GM12878 (cell line): ENCODE data around the gene PADI1. TPM values are rescaled to one million over a fixed set of nuclear protein-coding genes. Genes with fewer than 3 reads are reported as not detected.
A peak's percentile ranks its signal among the peaks of the same experiment; 100 is the strongest.

Source experiments
- ATAC-seq: fragments of 200-7000 bp; cut with Tn5 transposase; 3 replicates; pipeline ENCODE4 v1.9.1; 2020; ENCODE audit warnings: mild to moderate bottlenecking, moderate library complexity
- BruUV-seq: library from RNA; stranded (reverse); fragments of 400-500 nt; replicated peaks from 2 replicates; lab custom pipeline; 2021; lab: Mats Ljungman, UMichigan
- CTCF ChIA-PET: fragments of 300-600 bp; sonication (Branson Sonifier 250); formaldehyde crosslinking; extraction: SDS; loops from one replicate; lab custom pipeline; 2021; ENCODE audit warnings: inconsistent platforms; lab: Yijun Ruan, JAX
- POLR2A ChIA-PET: fragments of 350-600 bp; formaldehyde crosslinking; extraction: SDS; loops from one replicate; lab custom pipeline; 2021; ENCODE audit warnings: inconsistent platforms; lab: Charles Lee
- RAD21 ChIA-PET: fragments of 300-600 bp; sonication (Branson Sonifier 250); formaldehyde crosslinking; loops from one replicate; lab custom pipeline; 2023; ENCODE audit warnings: antibody characterized with exemption; ENCODE audit not compliant: unreplicated experiment; lab: Charles Lee
- SMC1A ChIA-PET: fragments of 300-600 bp; sonication (Branson Sonifier 250); formaldehyde crosslinking; loops from one replicate; lab custom pipeline; 2023; ENCODE audit not compliant: unreplicated experiment, uncharacterized antibody; lab: Charles Lee
- DNase-seq: peaks from one replicate; pipeline ENCODE4 v3.0.0-alpha.2; 2011; ENCODE audit warnings: low read depth, low spot score
- FAIRE-seq: peaks from 3 replicates; lab custom pipeline; 2011; peaks lifted over from hg19 to GRCh38; lab: Jason Lieb, UNC
- H2AFZ ChIP-seq: 2 replicates; pipeline ENCODE4 v1.6.0; 2011; ENCODE audit warnings: low read depth, low read length, control low read depth; ENCODE audit not compliant: control insufficient read depth
- H3K27ac ChIP-seq: 2 replicates; pipeline ENCODE4 v1.5.1; 2011; ENCODE audit warnings: control low read depth; ENCODE audit not compliant: control insufficient read depth, insufficient read depth
- H3K27me3 ChIP-seq, 2 experiments: replicated peaks in 1 of 2; 2 replicates each; pipeline versions ENCODE4 v1.6.0 to v1.6.1; 2011; ENCODE audit warnings: low read length in 1 of 2; ENCODE audit not compliant: control insufficient read depth in 2 of 2, insufficient read depth in 2 of 2
- H3K36me3 ChIP-seq, 2 experiments: 2 replicates each; pipeline ENCODE4 v1.5.1; 2011; ENCODE audit warnings: low read length in 1 of 2; ENCODE audit not compliant: control insufficient read depth in 2 of 2, insufficient read depth in 2 of 2
- H3K4me1 ChIP-seq: 2 replicates; pipeline ENCODE4 v1.6.1; 2011; ENCODE audit warnings: mild to moderate bottlenecking, low read length, moderate library complexity, mixed read lengths; ENCODE audit not compliant: control insufficient read depth, insufficient read depth
- H3K4me2 ChIP-seq: 2 replicates; pipeline ENCODE4 v1.6.0; 2011; ENCODE audit warnings: control low read depth; ENCODE audit not compliant: control insufficient read depth, insufficient read depth
- H3K4me3 ChIP-seq: fragments of 200-600 bp; sonication (generic); 2 replicates; pipeline ENCODE4 v1.5.1; 2016
- H3K79me2 ChIP-seq: 2 replicates; pipeline ENCODE4 v1.6.0; 2011; ENCODE audit warnings: low read length; ENCODE audit not compliant: control insufficient read depth, insufficient read depth
- H3K9ac ChIP-seq: 2 replicates; pipeline ENCODE4 v1.8.0; 2011; ENCODE audit warnings: low read length, control low read depth, mixed read lengths; ENCODE audit not compliant: control insufficient read depth, insufficient read depth
- H3K9me3 ChIP-seq: replicated peaks from 3 replicates; pipeline ENCODE4 v1.5.1; 2011; ENCODE audit warnings: mild to moderate bottlenecking, low read length; ENCODE audit not compliant: control insufficient read depth, insufficient read depth
- H4K20me1 ChIP-seq: 2 replicates; pipeline ENCODE4 v1.6.0; 2011; ENCODE audit not compliant: control insufficient read depth, insufficient read depth
- HDGF ChIP-seq: fragments of 450-650 bp; IDR thresholded peaks from 2 replicates; pipeline ENCODE4 v1.6.1; 2016; ENCODE audit warnings: antibody characterized with exemption
- NFYB ChIP-seq: IDR thresholded peaks from 2 replicates; pipeline ENCODE4 v1.6.1; 2011; ENCODE audit warnings: low read depth, mild to moderate bottlenecking, low read length, improper control_type of control experiment, moderate library complexity; ENCODE audit not compliant: insufficient read depth
- NR2C1 ChIP-seq: fragments of 450-650 bp; IDR thresholded peaks from 2 replicates; pipeline ENCODE4 v1.6.1; 2017; ENCODE audit warnings: antibody characterized with exemption, mild to moderate bottlenecking, moderate library complexity
- NR2F1 ChIP-seq: fragments of 450-650 bp; conservative IDR thresholded peaks from 2 replicates; pipeline ENCODE4 v1.6.1; 2017; ENCODE audit warnings: mild to moderate bottlenecking
- POLR2AphosphoS2 ChIP-seq: IDR thresholded peaks from 2 replicates; pipeline ENCODE4 v1.6.1; 2011; ENCODE audit warnings: low read depth, mild to moderate bottlenecking, low read length, improper control_type of control experiment, moderate library complexity
- WGBS: methylation state at CpG from one replicate; pipeline ENCODE4 v1.1.6; 2016; ENCODE audit warnings: low lambda C conversion rate; ENCODE audit not compliant: insufficient replicate concordance, insufficient coverage; ENCODE audit errors: missing lambda C conversion rate; 5-methylcytosine and 5-hydroxymethylcytosine counted together
- in situ Hi-C: fragments of 300-500 bp; cut with MboI; formaldehyde crosslinking; loops from 9 replicates; pipeline ENCODE4 v1.14.3; 2018; ENCODE audit warnings: mixed read lengths
- intact Hi-C: fragments of 100-400 bp; cut with micrococcal nuclease; formaldehyde crosslinking; loops from one replicate; pipeline ENCODE4 v1.14.2; 2022; ENCODE audit not compliant: unreplicated experiment
- polyA plus RNA-seq, 11 experiments: library from polyadenylated mRNA; depleted of rRNA in 4 of 11; unstranded in 6 of 11; stranded (reverse) in 5 of 11; fragments of >200 nt; fragmentation: Nextera tagmentation in 4 of 11; fragmentation: Illumina TruSeq in 1 of 11; extraction: Ambion mirVana in 4 of 11; extraction: Trizol in 1 of 11; gene quantifications; 1 replicate in 1 of 11; 2 replicates in 10 of 11; pipeline versions ENCODE4 v1.2.1 to v1.2.3, GENCODE V29; 2011 to 2016; ENCODE audit warnings: inconsistent platforms in 2 of 11, missing spikeins in 2 of 11, low read depth in 1 of 11
- total RNA-seq, 4 experiments: library from RNA; depleted of rRNA in 3 of 4; stranded (reverse); fragments of >200 nt in 3 of 4; fragmentation: Illumina TruSeq in 1 of 4; extraction: Trizol in 1 of 4; gene quantifications; 2 replicates each; pipeline versions ENCODE4 v1.2.1 to v1.2.3, GENCODE V29; 2013 to 2021
- TF ChIP-seq, protein P1 (sequence below): fragments of 450-650 bp; IDR thresholded peaks from 2 replicates; pipeline ENCODE4 v1.6.1; 2017; ENCODE audit warnings: mild to moderate bottlenecking

PADI1 gene
- total and polyA plus RNA-seq, 10 of the 15 experiments (the other 5 are each of a cell fraction or from before 2014, with no cell fraction given): 0.05 TPM; not detected in 9

DNA sequence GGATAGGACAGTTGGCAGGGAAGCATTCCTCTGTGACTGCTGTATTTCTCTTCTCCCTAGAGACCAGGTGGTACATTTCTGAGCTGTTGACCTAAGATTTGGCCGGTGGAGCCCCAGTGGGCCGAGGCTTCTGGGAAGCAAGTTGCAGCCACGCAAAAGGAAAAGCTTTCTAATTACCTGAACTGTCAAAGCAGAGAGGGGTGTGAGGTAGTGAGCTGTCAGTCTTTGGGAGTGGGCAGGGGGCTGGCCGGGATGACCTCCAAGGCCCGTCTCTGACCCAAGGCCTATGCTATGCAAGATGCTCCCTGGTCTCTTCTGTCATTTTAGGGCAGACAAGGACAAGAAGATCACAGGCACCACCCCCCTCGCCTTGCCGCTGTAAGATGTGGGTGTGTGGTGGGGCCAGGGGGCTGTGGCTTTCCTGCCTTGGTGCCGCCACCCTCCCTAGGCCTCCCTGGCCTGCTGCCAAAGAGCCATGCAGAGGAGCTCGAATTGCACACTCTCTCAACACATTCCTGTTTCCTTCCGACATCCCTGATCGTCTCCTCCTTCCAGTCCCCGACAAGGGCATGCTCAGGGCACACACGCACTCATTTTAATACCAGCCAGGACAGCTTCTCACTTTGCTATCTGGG, 7.7 kb downstream of the PADI1 start:
- H3K4me3 ChIP-seq: no peak overlapping the region
- H3K36me3 ChIP-seq: no peaks in the 10 kb centered on the region
- RAD21 ChIA-PET: interaction anchor here (0.9 to 1.2 kb wide), 2 partner anchors 14 to 90 kb away, joined by 3 read pairs; no protein-coding TSS in a partner anchor
- ATAC-seq: no peak
- H2AFZ ChIP-seq: no peak overlapping the region
- H3K4me2 ChIP-seq: 0 out of 2 replicates have a peak overlapping the region, but pooled peaks have one; percentile 17
- in situ Hi-C loops: no loop called here
- H3K27ac ChIP-seq: no peak overlapping the region
- H3K27me3 ChIP-seq: peaks cover 0 to 2% of the 10 kb centered on the region in 2 experiments; a peak in 2 of 4 replicates
- H3K79me2 ChIP-seq: no peaks in the 10 kb centered on the region
- 22% methylated on average over 13 of the region's 13 CpGs for WGBS
- FAIRE-seq: no peak
- H3K9me3 ChIP-seq: no peaks in the 10 kb centered on the region
- H4K20me1 ChIP-seq: no peaks in the 10 kb centered on the region
- TF ChIP-seq NR2F1: 0 out of 2 replicates have a peak, but pooled peaks have one; percentile 34
- TF ChIP-seq HDGF: no peak
- TF ChIP-seq NR2C1: 0 out of 2 replicates have a peak, but pooled peaks have one; percentile 20
- TF ChIP-seq, protein P1, sequence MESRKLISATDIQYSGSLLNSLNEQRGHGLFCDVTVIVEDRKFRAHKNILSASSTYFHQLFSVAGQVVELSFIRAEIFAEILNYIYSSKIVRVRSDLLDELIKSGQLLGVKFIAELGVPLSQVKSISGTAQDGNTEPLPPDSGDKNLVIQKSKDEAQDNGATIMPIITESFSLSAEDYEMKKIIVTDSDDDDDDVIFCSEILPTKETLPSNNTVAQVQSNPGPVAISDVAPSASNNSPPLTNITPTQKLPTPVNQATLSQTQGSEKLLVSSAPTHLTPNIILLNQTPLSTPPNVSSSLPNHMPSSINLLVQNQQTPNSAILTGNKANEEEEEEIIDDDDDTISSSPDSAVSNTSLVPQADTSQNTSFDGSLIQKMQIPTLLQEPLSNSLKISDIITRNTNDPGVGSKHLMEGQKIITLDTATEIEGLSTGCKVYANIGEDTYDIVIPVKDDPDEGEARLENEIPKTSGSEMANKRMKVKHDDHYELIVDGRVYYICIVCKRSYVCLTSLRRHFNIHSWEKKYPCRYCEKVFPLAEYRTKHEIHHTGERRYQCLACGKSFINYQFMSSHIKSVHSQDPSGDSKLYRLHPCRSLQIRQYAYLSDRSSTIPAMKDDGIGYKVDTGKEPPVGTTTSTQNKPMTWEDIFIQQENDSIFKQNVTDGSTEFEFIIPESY: no peak
- TF ChIP-seq NFYB: no peak
- TF ChIP-seq POLR2AphosphoS2: no peak
- intact Hi-C loops: no loop called here
- BruUV-seq: no TSS peak
- peaks cover 7% of the 10 kb centered on the region for H3K4me1 ChIP-seq
- SMC1A ChIA-PET: interaction anchor here (0.8 to 1.6 kb wide), 5 partner anchors 12 to 91 kb away, joined by 3 to 6 read pairs (median 3); no protein-coding TSS in a partner anchor
- POLR2A ChIA-PET: interaction anchor here (0.5 to 0.9 kb wide), 3 partner anchors 21 to 204 kb away, joined by 3 to 4 read pairs (median 4); no protein-coding TSS in a partner anchor
- no peak overlapping the region for H3K9ac ChIP-seq
- no peak for DNase-seq
- CTCF ChIA-PET: interaction anchor here (0.9 to 1.2 kb wide), 2 partner anchors 14 to 70 kb away, joined by 3 read pairs; no protein-coding TSS in a partner anchor
